ENCODE measurements around the gene LPCAT4. TPM values are rescaled to one million over a fixed set of nuclear protein-coding genes. Genes with fewer than 3 reads are reported as not detected.
A peak's percentile ranks its signal among the peaks of the same experiment; 100 is the strongest.

Gene LPCAT4
- total RNA-seq, 1 donor from 2014 or later, result 82.4 TPM

GRCh38 chr15:34324933-34325332 is 42.1 kb downstream of the LPCAT4 start:
- intact Hi-C loops (cut with DNase I), result no loop called here
- DNase-seq (no peak), ATAC-seq (ENCODE audit: poor library complexity) (no peak)

- no peak for DNase-seq
- intact Hi-C loops (cut with DNase I), result no loop called here
- ATAC-seq (ENCODE audit: poor library complexity), result no peak
These were observed 43.8 kb downstream of the LPCAT4 start for GRCh38 chr15:34323217-34323616.

GRCh38 chr15:34318277-34319079 is 48.5 kb downstream of the LPCAT4 start:
- intact Hi-C loops (cut with DNase I), result no loop called here
- peak; percentile 69 for DNase-seq

GRCh38 chr15:34314491-34315490 is 52.2 kb downstream of the LPCAT4 start:
- ATAC-seq (ENCODE audit: poor library complexity), result no peak
- no peak for DNase-seq
- intact Hi-C loops (cut with DNase I), result no loop called here

More at GRCh38 chr15:34318277-34319079, 48.5 kb downstream of the LPCAT4 start:
- ATAC-seq (ENCODE audit: poor library complexity), result peak; percentile 98

GRCh38 chr15:34311563-34311962 is 55.4 kb downstream of the LPCAT4 start:
- ATAC-seq (ENCODE audit: poor library complexity) (no peak), DNase-seq (no peak)
- intact Hi-C loops (cut with DNase I), result no loop called here

Small RNA genes within 50 kb of the gene (microRNA-seq; reads per million reads assigned to microRNA genes)
- not detected for gene MIR1233-1

Other genes starting within 250 kb of the LPCAT4 start
- 16.8 TPM for gene KATNBL1, start 157.1 kb downstream of the LPCAT4 start, total RNA-seq
- gene EMC4, start 142.2 kb downstream of the LPCAT4 start, total RNA-seq, result 87.4 TPM
- 24.9 TPM for gene SLC12A6, start 29.4 kb downstream of the LPCAT4 start, total RNA-seq
- 136 TPM for gene NOP10, start 24.1 kb downstream of the LPCAT4 start, total RNA-seq
- gene NUTM1, start 23.9 kb downstream of the LPCAT4 start, total RNA-seq, result not detected
- 14.3 TPM for gene GOLGA8A, start 70.6 kb upstream of the LPCAT4 start, total RNA-seq
- gene GOLGA8B, start 216.5 kb upstream of the LPCAT4 start, total RNA-seq, result 9.1 TPM

All from Right ventricle myocardium superior (tissue), 1 donor.